Stimulated activated CD8-positive, alpha-beta memory T cell treated with anti-CD3 and anti-CD28 coated beads, Interleukin-4, amount 100 ng/mL, for 24 hours (primary cell): Measurements from ENCODE around the gene FANK1.

Experiments used
- DNase-seq: peaks from one replicate; pipeline ENCODE4 v3.0.0-alpha.2; 2020; ENCODE audit warnings: low read depth

The FANK1 gene

DNA sequence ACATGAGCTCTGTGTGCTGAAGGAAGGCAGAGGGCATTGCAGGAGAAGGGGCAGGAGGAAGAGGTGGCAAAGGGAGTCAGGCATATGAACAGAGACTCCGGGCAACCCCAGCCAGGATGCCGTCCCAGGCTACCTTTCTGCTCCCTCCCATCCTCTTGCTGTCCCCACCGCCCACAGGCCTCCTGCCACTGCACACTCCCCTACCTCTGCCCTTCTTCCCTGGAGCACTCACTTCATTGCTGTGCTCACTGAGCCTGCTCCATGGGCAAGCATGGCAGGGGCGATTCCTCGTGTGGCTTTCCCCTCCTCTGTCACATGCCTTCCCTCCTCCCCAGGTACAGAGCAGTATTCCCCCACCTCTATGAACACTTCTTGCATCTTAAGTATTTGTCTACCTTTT, 93.4 kb downstream of the FANK1 start:
- DNase-seq = no peak

DNA sequence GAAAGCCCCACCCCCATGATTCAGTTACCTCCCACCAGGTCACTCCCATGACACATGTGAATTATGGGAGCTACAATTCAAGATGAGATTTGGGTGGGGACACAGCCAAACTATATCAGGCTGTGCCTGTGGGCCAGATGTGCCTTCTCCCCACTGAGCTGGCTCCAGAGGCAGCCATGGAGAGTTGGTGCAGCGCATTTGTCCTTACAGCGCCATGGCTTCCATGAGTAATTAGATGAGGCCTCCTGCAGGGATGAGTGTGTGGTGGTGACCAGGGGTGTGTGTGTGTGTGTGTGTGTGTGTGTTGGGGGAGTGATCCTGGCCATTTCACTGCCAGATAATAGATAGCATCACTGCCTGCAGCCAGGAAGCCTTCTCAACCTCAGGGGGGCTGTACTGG, 94.6 kb downstream of the FANK1 start:
- DNase-seq = no peak

DNA sequence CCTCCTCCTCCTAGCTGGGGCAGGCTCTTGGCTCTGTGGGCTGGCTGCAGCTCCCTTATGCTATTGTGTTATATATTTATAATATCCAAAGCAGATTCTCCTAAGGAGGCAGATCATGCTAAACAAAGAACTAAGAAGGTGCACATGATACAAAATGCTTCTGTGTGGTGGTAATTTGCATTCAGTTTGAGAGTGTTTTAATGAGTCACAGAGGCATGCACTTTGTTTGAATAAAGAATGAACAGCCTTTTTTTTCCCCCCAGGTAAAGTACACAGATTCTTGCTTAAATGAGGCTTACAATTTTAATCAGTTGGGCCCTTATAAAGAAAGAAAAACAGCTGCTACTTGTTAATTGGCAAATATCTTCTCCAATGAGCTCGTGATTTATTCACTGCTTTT, 95.0 kb downstream of the FANK1 start:
- DNase-seq = no peak

DNA sequence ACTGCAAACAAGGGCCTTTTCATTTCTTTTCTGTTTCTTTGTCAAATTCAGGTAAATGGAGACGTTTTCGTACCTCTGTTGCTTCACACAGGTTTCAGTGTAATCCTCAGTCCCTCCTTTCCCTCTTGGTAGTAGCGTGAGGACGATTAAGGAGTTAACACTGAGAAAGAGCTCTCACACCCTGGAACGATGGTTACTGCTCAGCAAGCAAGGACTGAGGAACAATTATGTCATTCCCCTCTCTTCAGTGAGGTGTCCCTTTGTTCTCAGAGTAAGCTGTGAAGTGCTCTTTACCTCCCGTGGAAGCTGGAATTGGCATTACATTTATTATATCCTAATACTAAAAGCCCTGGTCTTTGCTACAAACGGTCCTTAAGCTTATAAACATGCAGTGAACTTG, 95.9 kb downstream of the FANK1 start:
- no peak for DNase-seq

DNA sequence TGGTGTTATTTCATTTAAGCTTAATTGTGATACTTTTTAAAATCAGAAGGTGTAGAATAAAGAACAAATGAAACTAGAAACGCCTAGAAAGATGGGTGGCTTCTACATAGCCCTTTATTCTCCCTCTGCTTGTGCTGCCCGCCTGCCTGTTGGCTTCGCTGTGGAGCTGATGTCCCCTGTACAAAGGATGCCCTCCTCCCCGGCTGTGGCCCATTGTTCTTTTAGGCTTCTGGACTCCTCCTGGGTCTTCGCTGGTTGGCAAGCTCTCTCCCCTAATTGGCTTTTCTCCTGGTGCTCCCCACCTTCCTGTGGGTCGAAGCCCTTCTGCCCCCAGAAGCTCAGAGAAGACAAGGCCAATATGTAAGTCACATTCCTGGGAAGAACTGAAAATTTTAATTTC, 98.2 kb downstream of the FANK1 start:
- no peak for DNase-seq

DNA sequence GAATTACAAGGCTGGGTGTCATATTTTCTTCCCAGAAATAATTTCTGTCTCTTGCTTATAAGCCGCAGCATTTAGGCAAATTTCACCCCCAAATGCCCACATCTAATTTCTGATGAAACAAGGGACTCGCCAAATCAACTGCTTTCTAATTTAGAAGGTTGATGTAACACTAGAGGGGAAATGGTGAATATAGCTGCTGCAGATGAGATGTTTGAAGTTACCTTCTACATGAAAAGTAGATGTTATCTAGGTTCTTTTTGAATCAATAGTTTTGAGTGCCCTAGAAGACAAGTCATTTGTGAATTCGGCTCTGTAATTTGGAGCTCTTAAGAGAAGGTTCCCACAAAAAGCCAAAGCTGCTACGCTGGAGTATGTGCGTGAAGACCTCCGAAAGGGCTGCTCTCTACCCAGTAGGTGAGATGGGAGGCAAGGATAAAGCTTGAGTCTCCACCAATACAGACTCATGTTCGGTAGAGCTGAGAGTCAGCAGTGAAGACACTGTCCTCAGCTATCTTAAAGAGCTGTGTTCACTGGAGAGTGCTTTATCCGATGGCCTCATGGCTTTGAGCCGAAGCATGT, 99.5 kb downstream of the FANK1 start:
- DNase-seq = no peak

DNA sequence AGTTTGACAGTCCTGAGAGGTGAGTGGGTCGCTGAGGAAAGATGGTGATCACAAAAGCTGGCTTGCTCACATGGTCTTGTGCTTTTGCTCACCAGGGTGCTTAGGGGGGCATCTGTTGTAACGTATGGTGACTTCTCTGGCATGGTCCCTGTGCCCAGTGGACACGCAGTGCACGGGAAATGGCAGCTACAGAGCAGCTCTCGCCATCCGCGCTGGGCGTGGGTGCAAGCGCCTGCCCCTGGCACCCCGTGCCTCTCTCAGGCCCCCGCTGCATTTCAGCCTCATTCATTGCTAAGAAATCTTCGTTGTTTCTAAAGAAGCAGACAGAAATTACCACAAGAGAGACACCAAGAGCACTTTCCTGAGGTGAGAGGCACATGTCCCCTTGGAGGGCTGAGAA, 101.2 kb downstream of the FANK1 start:
- no peak for DNase-seq

DNA sequence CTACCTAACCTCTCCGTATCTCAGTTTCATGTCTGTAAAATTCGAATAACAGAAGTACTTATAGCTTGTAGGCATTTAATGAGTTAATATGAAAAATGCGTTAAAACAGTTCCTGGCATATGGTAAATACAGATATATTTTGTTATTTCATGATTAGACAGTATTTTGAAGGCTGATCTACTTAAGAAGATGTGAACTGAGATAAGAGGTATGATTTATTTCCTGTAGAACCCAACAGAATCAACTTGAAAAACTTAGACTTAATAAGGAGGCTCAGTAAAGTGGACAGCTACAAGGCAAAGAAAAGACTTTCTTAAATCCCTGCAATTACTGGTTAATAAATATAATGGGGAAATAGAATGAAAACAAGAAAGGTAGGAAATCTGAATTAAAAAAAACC, 103.3 kb downstream of the FANK1 start:
- DNase-seq = no peak

DNA sequence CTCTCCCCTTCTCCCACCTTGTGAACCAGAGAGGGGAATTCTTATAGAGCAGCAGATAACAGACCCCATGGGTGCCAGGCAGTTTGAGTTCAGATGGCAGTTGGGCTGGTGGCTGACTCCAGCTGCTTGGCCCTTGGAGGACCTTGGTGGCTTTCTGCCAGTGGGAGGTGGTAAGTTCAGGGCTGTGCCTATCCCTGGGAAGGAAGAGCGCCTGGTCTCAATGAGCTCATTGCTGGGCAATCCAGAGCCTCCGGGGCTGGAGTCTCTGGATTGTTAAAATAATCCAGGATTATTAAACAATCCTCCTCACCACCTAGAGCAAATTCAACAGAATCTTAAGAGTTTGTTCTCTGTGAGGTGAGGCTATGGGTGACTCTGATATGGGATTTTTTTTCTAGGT, 105.2 kb downstream of the FANK1 start:
- DNase-seq = no peak

DNA sequence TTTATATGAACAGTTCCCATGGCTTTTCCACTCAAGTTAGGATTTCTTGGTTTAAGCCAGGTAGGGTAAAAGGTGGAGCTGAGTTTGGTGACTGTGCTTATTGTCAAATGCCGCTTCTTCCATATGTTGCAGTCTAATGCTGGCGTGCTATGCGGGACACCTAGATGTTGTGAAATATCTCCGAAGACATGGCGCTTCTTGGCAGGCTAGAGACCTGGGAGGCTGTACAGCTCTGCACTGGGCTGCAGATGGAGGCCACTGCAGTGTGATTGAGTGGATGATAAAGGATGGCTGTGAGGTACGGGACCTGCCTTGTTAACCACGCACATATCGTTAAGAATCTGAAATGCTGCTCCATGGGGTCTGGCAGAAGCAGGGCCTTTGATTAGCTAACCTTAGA, 108.4 kb downstream of the FANK1 start:
- DNase-seq = no peak

DNA sequence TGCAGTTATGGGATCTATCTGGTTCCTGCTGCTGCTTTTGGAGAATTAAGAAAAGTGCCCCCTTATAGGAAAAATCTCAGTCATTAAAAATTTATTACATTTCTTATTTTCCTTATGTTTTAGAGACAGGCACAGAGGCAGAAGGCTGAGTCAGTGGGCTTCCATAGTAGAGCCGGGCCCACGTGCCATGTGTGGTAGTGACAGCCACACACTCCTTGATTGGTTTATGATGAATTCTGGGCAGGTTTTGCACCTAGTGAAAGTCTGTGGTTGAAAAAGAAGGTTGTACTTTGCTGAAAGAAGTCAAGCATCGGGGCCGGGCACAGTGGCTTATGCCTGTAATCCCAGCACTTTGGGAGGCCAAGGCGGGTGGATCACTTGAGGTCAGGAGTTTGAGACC, 109.9 kb downstream of the FANK1 start:
- no peak for DNase-seq

DNA sequence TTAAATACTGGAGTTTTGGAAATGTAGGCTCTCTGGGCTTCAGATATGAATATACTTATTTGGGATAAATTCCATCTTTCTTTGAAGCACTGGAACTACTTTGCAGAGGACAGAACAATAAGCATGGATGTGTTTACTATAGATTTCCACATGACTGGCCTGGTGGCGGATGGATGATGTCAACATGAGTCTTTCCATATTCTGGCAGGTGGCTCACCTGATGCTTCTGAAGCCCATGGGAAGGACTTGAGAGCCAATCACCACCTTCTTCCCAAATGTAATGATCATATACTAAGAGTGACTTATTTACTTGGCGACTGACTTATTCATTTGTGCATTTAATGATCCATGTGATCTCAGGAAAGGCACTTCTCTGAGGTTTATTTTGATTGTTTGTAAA, 110.5 kb downstream of the FANK1 start:
- DNase-seq = no peak

DNA sequence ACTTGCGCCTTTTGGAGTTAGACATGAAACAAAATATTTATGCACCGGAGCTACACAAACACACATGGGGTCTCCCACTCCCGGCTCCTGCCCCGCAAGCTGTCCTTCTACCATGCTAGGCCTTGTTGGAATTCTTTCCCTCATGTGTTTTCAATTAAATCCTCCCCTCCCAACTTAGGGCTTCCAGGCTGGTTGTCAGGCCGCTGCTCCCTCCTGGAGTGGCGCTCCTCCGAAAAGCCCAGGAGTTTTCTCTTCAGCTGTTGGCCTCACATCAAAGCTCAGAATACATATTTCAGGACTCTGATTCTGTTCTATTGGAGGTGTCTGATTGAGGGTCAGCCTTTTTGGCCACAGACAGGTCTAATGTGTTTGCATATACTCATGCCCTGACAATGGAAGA, 113.3 kb downstream of the FANK1 start:
- no peak for DNase-seq

DNA sequence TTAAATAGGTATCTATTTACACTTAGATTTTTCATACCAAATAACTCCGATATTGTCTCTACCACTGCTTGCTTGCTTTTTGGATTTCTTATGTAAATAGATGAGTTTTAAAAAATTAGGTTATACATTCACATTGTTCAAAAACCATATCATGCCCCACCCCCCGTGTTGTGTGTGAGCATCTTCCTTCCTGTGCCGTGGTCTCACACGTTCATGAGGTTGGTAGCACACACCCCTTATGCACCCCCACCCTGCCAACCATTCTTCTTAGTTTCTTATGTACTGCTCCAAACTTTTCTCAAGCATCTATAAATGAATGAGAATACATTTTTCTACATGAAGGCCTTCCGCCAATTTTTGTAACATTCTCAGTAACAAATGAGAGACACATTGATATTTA, 115.6 kb downstream of the FANK1 start:
- no peak for DNase-seq

DNA sequence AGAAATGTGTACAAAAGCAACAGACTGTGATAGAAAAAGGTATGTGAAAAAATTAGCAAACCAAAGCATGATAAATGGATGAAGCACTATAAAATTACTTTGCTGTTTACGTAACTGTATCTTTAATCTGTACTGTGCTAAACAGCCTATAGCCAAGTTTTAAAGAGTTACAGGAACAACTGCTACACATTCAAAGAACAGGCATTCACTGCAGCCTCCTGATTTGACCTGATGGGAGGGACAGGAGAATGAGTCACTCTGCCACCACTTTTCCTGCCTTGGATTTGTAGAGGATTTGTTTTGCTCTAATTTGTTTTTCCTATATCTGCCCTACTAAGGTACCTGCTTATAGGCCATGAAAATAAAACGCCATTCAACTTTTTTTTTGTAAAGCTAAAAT, 116.1 kb downstream of the FANK1 start:
- no peak for DNase-seq

DNA sequence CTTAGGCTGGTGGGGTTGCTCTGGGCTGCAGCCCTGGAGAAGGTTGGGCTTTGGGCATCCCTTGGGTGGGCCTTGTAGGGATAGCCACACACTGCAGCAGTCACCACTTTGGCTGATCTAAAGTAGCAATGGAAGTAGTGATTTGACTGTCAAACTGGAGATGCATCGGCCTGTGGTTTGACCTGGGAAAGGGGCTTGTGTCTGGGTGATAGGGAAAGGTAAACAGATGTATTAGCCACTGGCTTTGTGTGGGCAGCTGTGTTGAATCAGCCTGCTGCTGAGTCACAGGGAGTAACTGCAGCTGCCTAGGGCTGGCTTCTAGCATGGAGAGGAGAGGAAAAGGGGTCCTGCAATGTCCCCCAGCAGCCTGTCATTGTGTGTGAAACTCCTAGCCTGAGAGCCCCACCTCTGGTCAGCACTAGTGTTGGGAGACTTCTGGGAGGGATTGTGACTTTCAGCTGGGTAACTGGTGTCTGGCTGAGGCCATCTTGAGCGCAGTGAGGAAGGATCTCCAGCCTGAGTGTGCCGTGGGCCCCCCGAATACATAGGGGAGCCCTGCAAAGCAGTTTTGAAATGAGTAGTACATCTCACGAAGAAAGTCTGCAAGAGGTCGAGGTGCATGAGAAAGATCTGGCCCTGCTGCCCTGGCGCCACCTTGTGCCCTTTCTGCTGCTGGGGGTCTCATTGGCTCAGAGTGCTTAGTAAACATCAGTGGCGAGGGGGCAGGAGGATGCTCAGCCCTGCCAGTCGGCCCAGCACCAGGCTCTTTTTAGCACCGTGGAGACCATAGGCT, 117.3 kb downstream of the FANK1 start:
- no peak for DNase-seq

DNA sequence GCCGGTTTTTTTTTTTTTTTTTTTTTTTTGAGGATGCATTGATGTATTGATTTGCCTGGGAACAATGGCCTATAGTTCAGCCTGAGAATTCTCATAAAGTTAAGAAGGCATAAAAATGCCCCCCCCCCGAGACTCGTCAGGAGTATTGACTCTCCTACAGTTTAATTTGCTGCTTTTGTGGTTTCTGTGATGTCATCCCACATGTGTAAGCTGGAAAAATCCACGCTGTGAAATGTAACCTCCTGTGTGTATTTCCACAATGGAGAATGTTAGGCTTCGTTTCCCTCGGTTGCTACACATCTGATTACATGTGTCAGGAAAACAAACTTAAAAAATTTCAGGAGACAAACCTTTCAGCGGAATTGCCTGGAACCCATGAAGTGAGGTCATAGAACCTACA, 117.9 kb downstream of the FANK1 start:
- DNase-seq = no peak

DNA sequence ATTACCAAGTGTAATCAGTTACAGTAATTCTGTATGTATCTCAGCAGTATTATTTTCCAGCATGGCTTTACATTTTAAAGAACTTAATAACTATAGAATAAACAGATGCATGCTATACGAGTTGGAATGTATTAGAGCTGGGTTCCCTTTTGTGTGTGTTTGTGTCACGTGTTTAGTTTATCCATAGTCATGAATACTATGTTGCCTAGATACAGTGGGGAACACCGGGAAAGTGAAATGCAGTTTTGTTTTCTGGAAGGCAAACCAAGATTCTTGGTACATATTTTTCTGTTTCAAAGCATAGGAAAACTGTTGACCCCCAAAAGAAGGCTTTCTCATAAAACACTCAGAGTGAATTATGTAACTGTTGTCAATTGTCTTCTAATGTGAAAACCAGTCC, 119.0 kb downstream of the FANK1 start:
- no peak for DNase-seq

DNA sequence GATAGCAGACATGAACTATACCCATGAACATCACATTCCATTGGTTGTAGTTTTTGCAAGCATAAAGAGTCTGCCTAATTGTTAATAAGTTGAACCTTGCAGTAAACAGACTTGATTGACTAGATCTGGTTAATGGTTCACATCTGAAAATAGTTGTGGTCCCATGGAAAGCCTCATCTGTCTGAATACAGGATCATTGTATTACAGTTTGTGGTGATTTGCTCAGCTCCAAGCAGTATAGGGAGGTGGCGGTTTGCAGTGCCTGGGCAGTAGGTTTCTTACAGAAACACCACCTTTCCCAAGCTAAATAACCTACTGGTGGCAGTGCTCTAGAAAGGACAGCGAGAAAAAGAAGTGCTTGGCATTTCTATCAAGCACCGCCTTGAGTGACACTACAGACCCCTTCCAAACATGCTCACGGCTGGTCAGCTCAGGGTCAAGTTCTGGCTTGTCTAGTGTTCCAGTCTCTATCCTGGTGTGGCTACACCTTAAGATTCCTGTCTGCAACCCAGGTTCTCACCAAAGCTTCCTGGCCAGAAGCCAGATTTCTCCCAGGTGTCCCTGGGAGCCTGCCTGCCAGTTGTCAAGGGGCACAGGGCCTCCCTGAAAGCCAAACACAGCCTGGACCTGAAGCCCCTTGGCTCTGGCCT, 119.9 kb downstream of the FANK1 start:
- no peak for DNase-seq

DNA sequence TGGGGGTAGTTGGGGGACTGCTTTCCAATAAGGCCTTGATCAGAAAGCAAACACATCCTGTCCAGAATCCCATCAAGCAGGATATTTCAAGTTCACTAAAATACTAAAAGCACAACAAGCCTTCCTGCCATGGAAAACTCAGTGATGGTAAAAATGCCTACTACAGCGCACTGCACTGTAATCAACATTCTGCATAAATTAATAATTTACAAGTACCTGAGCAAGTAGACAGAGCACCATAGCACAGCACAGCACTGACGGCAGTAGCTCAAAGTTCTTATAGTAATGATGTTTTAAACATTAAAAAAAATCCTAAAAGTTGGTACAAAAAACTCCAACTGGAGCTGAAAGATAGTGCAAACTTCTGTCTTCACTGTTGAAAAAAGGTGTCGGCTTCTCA, 120.5 kb downstream of the FANK1 start:
- no peak for DNase-seq

DNA sequence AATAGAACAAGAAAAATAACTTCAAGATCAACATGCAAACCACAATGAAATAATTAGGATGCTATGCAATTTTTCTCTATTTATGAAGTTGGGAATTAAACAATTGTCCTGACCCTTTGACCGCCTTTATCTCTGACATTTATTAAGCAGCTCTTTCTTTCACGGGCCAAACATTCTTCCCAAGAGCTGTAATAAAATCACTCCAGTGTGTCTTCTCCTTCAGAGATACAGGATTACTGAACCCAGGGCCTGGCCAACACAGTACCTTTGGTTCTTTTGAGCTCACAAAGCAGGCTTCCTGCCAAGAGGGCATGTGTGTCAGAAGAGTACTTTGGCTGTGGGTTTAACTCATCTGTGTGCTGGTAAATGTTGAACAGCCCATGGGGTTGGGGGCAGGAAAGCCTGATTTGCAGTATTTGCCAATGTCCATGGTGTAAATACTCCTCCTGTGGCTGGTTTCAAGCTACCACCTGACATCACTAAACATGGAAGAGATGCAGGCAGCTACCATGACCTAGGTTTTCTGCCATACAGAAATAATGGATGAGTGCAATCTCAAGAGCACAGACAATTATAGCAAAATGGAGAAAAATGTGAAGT, 121.7 kb downstream of the FANK1 start:
- no peak for DNase-seq

DNA sequence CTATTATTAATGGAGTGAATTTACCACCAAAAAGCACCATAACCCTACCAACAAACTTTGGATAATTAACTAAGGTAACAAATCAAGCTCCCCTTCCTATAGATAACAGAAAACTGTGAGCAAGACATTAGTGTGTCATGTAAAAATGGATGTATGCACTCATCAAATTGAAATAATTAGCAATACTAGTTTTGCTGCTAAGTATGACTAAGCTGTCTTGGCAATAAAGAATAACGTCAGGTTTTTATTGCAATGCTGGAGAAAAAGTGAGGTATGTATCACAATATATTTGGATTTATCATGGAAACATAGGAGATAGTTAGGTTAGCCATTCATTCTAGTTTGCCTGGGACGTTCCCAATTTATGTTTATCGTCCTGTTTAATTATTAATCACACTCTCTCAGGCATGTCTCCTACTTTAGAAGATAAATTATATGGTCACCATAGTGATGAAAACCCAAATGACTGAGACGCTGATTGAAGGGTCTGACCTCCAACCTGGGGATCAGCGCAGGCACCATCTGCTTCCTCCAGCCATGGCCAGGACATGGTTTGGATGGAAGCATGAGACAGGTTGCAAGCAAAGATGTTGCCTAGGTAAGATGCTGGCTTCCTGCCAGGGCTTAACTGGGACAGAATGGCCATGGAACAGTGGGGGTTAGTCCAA, 125.6 kb downstream of the FANK1 start:
- no peak for DNase-seq

DNA sequence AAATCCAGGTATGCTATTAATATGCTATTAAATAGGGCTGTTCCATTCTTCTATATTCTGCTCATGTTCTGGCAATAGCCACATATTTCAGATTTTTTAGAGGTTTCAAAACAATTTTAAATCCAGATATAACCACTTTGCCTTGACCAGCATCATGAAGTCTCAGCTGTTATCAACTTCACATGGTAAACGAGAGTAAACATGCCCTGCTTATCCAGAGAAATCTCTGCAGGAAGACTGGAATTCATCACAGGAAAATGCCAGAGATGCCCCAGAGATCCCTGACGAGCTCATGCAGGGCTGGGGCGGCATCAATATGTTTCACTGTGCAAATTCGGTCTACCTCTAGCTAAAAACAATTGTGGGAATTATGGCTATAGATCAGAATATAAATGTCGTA, 126.5 kb downstream of the FANK1 start:
- no peak for DNase-seq
